Endothelial cell of umbilical vein (primary cell): ENCODE measurements around the gene ARHGAP27. TPM values are rescaled to one million over a fixed set of nuclear protein-coding genes. Genes with fewer than 3 reads are reported as not detected.

Source experiments
- BruUV-seq: library from RNA; stranded (reverse); fragments of 400-500 nt; replicated peaks from 2 replicates; lab custom pipeline; 2021; lab: Mats Ljungman, UMichigan
- CTCF ChIA-PET: fragments of 300-600, 350-600 bp; sonication (Branson Sonifier 250); formaldehyde crosslinking; loops from one replicate; lab custom pipeline; 2021; ENCODE audit warnings: antibody characterized with exemption, inconsistent platforms; lab: Charles Lee
- POLR2A ChIA-PET: fragments of 300-600, 350-600 bp; sonication (Branson Sonifier 250); formaldehyde crosslinking; loops from one replicate; lab custom pipeline; 2021; ENCODE audit warnings: antibody characterized with exemption, inconsistent platforms; lab: Charles Lee
- DNase-seq: peaks from one replicate; pipeline ENCODE4 v3.0.0-alpha.2; 2011; ENCODE audit warnings: low read depth, low spot score
- FAIRE-seq: peaks from 2 replicates; lab custom pipeline; 2011; peaks lifted over from hg19 to GRCh38; lab: Jason Lieb, UNC
- H2AFZ ChIP-seq: 2 replicates; pipeline ENCODE4 v1.6.0; 2012; ENCODE audit warnings: low read depth, low read length, control low read depth, inconsistent platforms
- H3K27ac ChIP-seq: 2 replicates; pipeline ENCODE4 v1.5.1; 2011; ENCODE audit warnings: low read depth, mild to moderate bottlenecking, control low read depth, low read length, moderate library complexity; ENCODE audit not compliant: insufficient read depth
- H3K27me3 ChIP-seq, 2 experiments: 2 replicates each; pipeline versions ENCODE4 v1.6.0 to v1.6.1; 2011; ENCODE audit warnings: low read length in 2 of 2, mixed read lengths in 1 of 2; ENCODE audit not compliant: control insufficient read depth in 2 of 2, insufficient read depth in 2 of 2
- H3K36me3 ChIP-seq, 2 experiments: 2 replicates in 1 of 2; 3 replicates in 1 of 2; pipeline ENCODE4 v1.5.1; 2011; ENCODE audit warnings: low read length in 2 of 2, mild to moderate bottlenecking in 1 of 2, moderate library complexity in 1 of 2; ENCODE audit not compliant: control insufficient read depth in 2 of 2, insufficient read depth in 2 of 2; ENCODE audit errors: extremely low read depth in 1 of 2
- H3K4me1 ChIP-seq: 3 replicates; pipeline ENCODE4 v1.5.1; 2011; ENCODE audit warnings: mild to moderate bottlenecking, low read length; ENCODE audit not compliant: control insufficient read depth, insufficient read depth; ENCODE audit errors: extremely low read depth
- H3K4me2 ChIP-seq: 2 replicates; pipeline ENCODE4 v1.6.1; 2011; ENCODE audit warnings: low read length, control low read depth, mixed read lengths; ENCODE audit not compliant: insufficient read depth
- H3K4me3 ChIP-seq, 3 experiments: fragments of 200-600 bp in 1 of 3; sonication (generic), shearing (Covaris generic) in 1 of 3; replicated peaks in 1 of 3; 2 replicates each; pipeline ENCODE4 v1.5.1; 2011 to 2016; ENCODE audit warnings: control low read depth in 3 of 3, low read length in 3 of 3, mild to moderate bottlenecking in 2 of 3, inconsistent platforms in 1 of 3, low read depth in 1 of 3, moderate library complexity in 1 of 3; ENCODE audit not compliant: insufficient read depth in 1 of 3
- H3K79me2 ChIP-seq: 2 replicates; pipeline ENCODE4 v1.6.0; 2012; ENCODE audit warnings: low read length, inconsistent platforms; ENCODE audit not compliant: control insufficient read depth, insufficient read depth
- H3K9ac ChIP-seq: replicated peaks from 2 replicates; pipeline ENCODE3; 2011; ENCODE audit warnings: low read length, control low read depth; ENCODE audit not compliant: insufficient read depth; ENCODE audit errors: extremely low read depth
- H3K9me1 ChIP-seq: replicated peaks from 3 replicates; pipeline ENCODE4 v1.6.0; 2011; ENCODE audit warnings: mild to moderate bottlenecking, low read length; ENCODE audit not compliant: control insufficient read depth, insufficient read depth; ENCODE audit errors: extremely low read depth
- H3K9me3 ChIP-seq: replicated peaks from 2 replicates; pipeline ENCODE4 v1.5.1; 2012; ENCODE audit warnings: low read length, inconsistent platforms; ENCODE audit not compliant: control insufficient read depth, insufficient read depth
- H4K20me1 ChIP-seq: replicated peaks from 2 replicates; pipeline ENCODE3; 2011; ENCODE audit warnings: mild to moderate bottlenecking, low read length; ENCODE audit not compliant: control insufficient read depth, insufficient read depth; ENCODE audit errors: extremely low read depth
- EZH2 ChIP-seq: IDR thresholded peaks from 2 replicates; pipeline ENCODE4 v1.6.1; 2012; ENCODE audit warnings: borderline replicate concordance, low read depth, mild to moderate bottlenecking, moderate library complexity, low read length, inconsistent platforms; ENCODE audit not compliant: severe bottlenecking
- FOS ChIP-seq: IDR thresholded peaks from 2 replicates; pipeline ENCODE4 v1.6.1; 2011; ENCODE audit warnings: mild to moderate bottlenecking, low read length, moderate library complexity, borderline replicate concordance; ENCODE audit not compliant: insufficient read depth
- GATA2 ChIP-seq: IDR thresholded peaks from 2 replicates; pipeline ENCODE4 v1.7.0; 2011; ENCODE audit warnings: low read depth, mild to moderate bottlenecking, moderate library complexity, mixed read lengths, low read length; ENCODE audit not compliant: insufficient read length, insufficient read depth
- JUN ChIP-seq: IDR thresholded peaks from 2 replicates; pipeline ENCODE4 v1.6.1; 2011; ENCODE audit warnings: borderline replicate concordance, low read depth; ENCODE audit not compliant: insufficient read length, insufficient read depth
- POLR2A ChIP-seq: IDR thresholded peaks from 2 replicates; pipeline ENCODE4 v1.6.1; 2012; ENCODE audit warnings: low read depth, mild to moderate bottlenecking, control low read depth, low read length
- dilution Hi-C: fragments of 300-500 bp; cut with MboI; formaldehyde crosslinking; loops from one replicate; pipeline ENCODE4 v1.15.0; 2019; ENCODE audit warnings: low sequenced_read_pairs; ENCODE audit not compliant: extremely low pct_ligation_motif_present
- intact Hi-C: fragments of 100-400 bp; cut with micrococcal nuclease; formaldehyde crosslinking; loops from one replicate; pipeline ENCODE4 v1.10.0; 2022
- polyA plus RNA-seq, 4 experiments: library from polyadenylated mRNA; depleted of rRNA in 3 of 4; stranded (reverse) in 3 of 4; unstranded in 1 of 4; fragments of >200 nt; gene quantifications; 2 replicates each; pipeline versions ENCODE4 v1.2.1 to v1.2.3, GENCODE V29; 2011 to 2012; ENCODE audit warnings: missing spikeins in 1 of 4
- total RNA-seq: library from RNA; stranded (reverse); gene quantifications from 2 replicates; pipeline ENCODE4 v1.2.3, GENCODE V29; 2021
- TF ChIP-seq, protein P1 (sequence below), 2 donors: IDR thresholded peaks; 1 replicate in 1 of 2; 2 replicates in 1 of 2; pipeline ENCODE4 v1.5.1; 2011; ENCODE audit warnings: low read length in 2 of 2, mild to moderate bottlenecking in 2 of 2, moderate library complexity in 2 of 2, control low read depth in 1 of 2, inconsistent platforms in 1 of 2, low read depth in 1 of 2; ENCODE audit not compliant: insufficient read depth in 1 of 2; ENCODE audit errors: extremely low read depth in 1 of 2
- TF ChIP-seq, protein P2 (sequence below): IDR thresholded peaks from 2 replicates; pipeline ENCODE4 v1.6.1; 2011; ENCODE audit not compliant: insufficient read depth, insufficient read length

ARHGAP27 gene
- total and polyA plus RNA-seq, 2 donors (not counting 3 experiments of a cell fraction or from before 2014, with no cell fraction given), result 21.0 to 47.0 TPM

DNA sequence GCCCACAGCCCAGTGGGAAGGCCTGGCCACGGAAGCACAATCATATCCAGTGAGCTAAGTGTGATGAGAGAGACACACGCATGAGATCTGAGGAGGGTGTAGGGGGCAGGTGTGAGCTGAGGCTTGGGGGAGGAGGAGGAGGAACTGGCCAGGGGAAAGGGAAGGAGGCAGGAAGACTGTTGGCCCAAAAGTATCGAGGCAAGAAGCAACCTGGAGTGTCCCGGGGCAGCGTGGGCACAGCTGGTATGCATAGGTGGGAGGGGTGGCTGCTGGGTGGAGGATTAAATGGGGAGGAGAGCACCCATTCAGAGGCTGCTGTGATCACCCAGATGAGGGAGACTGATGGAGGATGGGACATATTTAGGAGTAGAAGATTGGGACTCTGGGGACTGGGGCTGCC lies 41.4 kb downstream of the ARHGAP27 start:
- no peak for DNase-seq
- Histone ChIP-seq H3K36me3 (peaks cover 0 to 3% of the 10 kb centered on the region in 2 experiments), H3K9ac (no peak overlapping the region), H3K4me2 (no peak overlapping the region), H3K79me2 (no peaks in the 10 kb centered on the region), H3K9me3 (no peaks in the 10 kb centered on the region), H2AFZ (no peak overlapping the region), H3K4me3 (no peak overlapping the region), H3K27ac (no peak overlapping the region), H3K27me3 (peaks cover 0 to 6% of the 10 kb centered on the region in 2 experiments), H4K20me1 (no peaks in the 10 kb centered on the region), H3K4me1 (no peaks in the 10 kb centered on the region), H3K9me1 (no peaks in the 10 kb centered on the region)
- ChIA-PET CTCF (interaction anchor here (1.5 to 12.8 kb wide), 4 partner anchors 115 to 461 kb away, joined by 5 to 283 read pairs (median 60); partner anchors contain the start of gene FMNL1), POLR2A (no interaction called here)
- no TSS peak for BruUV-seq
- no peak for FAIRE-seq
- no peak for TF ChIP-seq FOS
- TF ChIP-seq EZH2, result no peak
- TF ChIP-seq POLR2A, result no peak
- TF ChIP-seq JUN, result no peak
- TF ChIP-seq, protein P1, sequence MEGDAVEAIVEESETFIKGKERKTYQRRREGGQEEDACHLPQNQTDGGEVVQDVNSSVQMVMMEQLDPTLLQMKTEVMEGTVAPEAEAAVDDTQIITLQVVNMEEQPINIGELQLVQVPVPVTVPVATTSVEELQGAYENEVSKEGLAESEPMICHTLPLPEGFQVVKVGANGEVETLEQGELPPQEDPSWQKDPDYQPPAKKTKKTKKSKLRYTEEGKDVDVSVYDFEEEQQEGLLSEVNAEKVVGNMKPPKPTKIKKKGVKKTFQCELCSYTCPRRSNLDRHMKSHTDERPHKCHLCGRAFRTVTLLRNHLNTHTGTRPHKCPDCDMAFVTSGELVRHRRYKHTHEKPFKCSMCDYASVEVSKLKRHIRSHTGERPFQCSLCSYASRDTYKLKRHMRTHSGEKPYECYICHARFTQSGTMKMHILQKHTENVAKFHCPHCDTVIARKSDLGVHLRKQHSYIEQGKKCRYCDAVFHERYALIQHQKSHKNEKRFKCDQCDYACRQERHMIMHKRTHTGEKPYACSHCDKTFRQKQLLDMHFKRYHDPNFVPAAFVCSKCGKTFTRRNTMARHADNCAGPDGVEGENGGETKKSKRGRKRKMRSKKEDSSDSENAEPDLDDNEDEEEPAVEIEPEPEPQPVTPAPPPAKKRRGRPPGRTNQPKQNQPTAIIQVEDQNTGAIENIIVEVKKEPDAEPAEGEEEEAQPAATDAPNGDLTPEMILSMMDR (IDR thresholded peaks at IDR 0.05; ENCODE audit: extremely low read depth in 1 of 2, insufficient read depth in 1 of 2, low read depth in 1 of 2, low read length in 2 of 2), result no peak
- TF ChIP-seq, protein P2, sequence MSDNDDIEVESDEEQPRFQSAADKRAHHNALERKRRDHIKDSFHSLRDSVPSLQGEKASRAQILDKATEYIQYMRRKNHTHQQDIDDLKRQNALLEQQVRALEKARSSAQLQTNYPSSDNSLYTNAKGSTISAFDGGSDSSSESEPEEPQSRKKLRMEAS, result no peak
- no peak for TF ChIP-seq GATA2
- dilution Hi-C loops, result no loop called here
- intact Hi-C loops, result loop anchor here (10.0 kb wide), 1 partner anchor 444 kb away; no protein-coding TSS in a partner anchor
